Stimulated activated CD4-positive, alpha-beta T cell treated with anti-CD3 and anti-CD28 coated beads, TNF-alpha, amount 100 ng/mL, for 4 hours (primary cell): ENCODE results near the gene MAPK6.
A peak's percentile ranks its signal among the peaks of the same experiment; 100 is the strongest.

ENCODE experiments used
- DNase-seq, 3 experiments: peaks; one replicate each; pipeline ENCODE4 v3.0.0-alpha.2; 2020; ENCODE audit warnings: low read depth in 3 of 3

Gene MAPK6

DNA sequence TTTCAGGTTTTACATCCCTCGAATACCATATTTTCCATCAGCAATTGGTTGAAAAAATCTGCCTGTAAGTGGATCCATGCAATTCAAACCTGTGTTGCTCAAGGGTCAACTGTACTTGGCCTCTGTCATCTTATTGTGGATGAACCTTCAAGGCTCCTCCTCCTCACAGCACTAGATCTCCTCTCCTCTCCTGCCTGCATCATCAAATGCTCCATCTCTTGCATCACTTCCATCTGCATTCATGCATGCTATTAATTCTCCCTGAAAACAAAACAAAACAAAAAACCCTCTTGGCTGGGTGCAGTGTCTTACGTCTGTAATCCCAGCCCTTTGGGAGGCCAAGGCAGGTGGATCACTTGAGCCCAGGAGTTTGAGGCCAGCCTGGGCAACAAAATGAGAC is 83.4 kb downstream of the MAPK6 start:
- DNase-seq: no peak

DNA sequence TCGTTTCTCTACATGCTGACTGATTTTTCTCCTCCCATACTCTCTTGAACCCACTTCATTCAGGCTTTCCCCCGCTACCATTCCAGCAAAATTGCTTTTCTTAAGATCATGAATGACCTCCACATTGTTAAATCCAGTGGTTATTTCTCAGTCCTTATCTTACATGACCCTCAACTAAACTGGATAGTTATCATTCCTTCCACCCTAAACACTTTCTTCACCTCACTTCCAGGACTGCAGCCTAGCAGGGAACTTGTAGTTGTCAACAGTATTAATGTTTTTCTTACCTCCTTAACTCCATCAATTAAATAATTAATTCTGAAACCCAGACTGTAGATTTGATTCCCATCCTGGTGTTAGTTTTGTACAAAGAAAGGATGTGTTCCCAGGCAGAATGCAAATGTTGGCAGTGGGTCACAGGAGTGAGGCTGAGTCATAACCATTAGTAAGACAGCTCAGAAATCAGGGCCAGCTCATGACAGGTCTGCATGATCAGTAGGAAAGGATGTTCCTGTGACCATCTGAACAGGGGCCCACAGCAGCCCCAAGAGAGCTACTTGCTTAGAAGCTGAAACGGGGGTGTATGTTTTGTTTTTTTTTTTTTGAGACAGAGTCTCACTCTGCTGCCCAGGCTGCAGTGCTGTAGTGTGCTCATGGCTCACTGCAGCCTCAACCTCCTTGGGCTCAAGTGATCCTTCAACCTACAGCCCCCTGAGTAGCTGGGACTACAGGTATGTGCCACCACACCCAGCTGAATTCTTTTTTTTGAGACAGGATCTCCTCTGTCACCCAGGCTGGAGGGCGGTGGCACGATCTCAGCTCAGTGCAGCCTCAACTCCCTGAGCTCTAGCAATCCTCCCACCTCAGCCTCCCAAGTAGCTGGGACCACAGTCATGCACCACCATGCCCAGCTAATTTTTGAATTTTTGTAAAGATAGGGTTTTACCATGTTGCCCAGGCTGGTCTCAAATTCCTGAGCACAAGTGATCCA is 84.5 kb downstream of the MAPK6 start:
- DNase-seq: no peak

DNA sequence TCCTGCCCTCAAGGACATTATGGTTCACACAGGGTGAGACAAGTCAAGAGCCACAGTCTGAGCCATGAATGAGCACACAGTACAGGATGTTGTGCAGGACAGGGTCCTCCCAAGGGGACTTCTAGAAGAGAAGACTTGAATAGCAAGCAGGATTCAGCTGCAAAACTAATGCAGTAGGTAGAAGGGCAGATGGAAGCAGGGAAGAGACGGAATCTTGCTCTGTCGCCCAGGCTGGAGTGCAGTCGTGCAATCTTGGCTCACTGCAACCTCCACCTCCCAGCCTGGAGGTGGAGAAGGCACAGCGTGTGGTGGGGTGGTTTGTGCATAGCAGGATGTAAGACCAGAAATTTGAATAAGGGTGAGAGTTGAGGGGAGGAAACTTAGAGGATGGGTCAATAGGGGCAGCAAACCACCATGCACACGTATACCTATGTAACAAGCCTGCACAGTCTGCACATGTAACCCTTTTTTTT is 85.5 kb downstream of the MAPK6 start:
- no peak for DNase-seq

- DNase-seq: no peak
These were observed 86.8 kb downstream of the MAPK6 start for GRCh38 chr15:52105846-52106245.

DNA sequence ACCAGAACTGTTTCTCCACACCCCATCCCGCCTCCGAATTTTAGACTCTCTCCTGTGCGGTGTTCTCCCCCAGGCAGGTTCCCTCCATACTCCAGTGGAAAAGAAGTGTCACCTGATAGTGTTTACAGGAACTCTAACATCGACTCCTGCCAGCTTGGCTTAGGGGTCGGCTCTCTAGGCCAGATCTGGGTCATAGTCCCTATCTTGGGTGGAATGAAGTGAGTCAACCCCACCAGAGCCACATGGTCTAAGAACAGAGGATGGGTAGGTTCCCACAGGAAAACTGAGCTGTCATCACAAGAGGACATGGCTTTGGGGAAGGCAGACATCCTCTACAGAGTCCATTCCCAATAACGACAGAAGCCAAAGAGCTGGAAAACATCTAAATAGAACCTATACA is 87.6 kb downstream of the MAPK6 start:
- no peak for DNase-seq

GRCh38 chr15:52107238-52107637 is 88.2 kb downstream of the MAPK6 start:
- DNase-seq: no peak

GRCh38 chr15:52109559-52110451 is 90.8 kb downstream of the MAPK6 start:
- no peak for DNase-seq

DNA sequence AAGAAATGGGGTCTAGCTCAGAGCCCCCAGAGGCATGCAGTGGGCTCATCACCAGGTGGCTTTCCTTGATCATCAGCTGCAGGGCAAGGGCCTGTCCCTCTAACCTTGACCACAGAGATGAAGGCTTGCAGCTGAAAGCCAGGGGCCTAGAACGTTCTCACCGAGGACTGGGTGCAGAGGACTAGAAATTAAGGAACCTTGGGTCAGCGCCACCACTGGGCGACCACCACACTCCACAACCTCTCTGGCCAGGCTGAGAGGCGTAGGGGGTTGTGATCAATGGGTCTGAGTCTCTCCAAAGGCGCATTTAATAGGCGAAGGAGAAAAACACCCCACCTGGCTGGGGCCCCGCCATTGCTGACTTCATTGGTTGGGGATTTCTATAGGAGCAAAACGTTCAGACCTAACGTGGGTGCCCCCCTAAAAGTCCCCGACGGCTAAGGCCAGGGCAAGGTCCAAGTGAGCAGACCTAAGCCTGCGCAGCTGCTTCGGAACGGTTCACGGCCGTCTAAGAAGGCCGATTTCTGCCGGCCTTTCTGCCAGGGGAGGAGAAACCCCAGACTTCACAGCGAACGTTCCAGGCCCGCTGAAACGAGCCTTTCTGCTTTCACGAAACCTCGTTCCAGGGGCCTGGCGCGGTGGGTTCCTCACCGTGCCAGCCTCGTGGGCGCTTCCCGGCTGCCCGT is 92.6 kb downstream of the MAPK6 start:
- no peak for DNase-seq

GRCh38 chr15:52112203-52112750 is 93.3 kb downstream of the MAPK6 start:
- DNase-seq: peak in 2 of 3 experiments; percentile 6 to 23

- DNase-seq: no peak
These were observed 94.2 kb downstream of the MAPK6 start for GRCh38 chr15:52113235-52113634.

- no peak for DNase-seq
These were observed 94.7 kb downstream of the MAPK6 start for GRCh38 chr15:52113708-52114107.

DNA sequence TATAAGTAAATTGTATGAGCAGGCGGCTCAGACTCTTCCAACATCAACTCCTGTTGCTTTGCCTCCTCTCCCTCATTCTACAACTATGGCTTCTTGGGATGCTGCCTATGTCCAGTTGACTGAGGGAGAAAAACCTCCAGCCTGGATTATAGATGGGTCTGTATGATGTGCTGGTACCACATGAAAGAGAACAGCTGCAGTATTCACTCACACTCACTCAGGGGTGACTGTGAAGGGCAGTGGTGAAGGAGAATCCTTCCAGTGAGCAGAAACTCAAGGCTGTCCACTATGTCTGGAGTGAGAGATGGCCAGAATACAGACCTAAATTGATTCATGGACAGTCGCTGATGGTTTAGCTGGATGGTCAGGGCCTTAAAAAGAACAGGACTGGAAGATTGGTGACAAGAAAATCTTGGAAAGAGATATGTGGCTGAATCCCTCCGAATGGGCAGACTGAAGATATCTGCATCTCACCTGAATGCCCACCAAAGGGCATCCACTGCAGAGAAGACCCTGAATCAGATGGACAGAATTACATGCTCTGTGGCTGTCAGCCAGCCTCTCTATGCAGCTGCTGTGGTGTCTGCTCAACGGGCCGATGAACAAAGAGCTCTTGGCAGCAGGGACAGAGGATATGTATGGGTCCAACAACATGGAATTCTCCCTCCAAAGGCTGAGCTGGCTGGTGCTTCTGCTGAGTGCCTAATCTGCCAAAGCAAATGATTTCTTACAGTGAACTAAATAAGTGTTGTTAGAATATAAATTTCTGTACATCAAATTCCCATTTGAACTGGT is 95.4 kb downstream of the MAPK6 start:
- no peak for DNase-seq

DNA sequence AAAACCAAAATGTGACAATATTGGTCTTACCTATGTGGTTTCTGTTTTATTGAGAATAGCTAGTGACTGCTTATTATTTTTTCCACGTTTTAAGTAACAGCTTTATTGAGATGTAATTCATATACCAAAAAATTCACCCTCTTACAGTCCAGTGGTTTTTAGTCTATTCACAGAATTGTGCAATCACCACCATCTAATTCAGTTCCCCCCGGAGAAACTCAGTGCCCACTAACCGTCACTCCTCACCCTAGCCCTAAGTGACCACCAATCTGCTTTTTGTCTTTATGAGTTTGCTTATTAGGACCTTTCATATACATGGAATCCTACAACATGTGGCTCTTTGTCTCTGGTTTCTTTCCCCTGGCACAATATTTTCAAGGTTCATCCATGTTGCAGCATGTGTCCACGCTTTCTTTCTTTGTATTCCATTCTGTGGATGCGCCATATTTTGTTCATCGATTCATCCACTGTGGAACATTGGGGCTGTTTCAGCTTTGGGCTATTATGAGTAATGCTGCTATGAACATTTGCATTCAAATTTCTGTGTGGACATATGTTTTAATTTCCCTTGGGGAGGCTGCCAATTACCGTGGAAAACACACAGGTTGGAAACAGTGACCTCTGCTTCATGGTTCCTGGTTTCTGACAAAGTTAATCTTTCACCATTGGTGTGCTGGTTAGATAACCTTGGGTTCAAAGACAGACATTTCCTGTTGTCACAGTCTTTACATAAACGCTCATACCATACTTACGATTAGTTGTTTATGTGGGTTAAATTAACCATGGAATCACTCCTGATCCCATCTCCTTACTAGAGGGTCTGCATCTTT is 96.8 kb downstream of the MAPK6 start:
- no peak for DNase-seq
